Measurements from ENCODE around the gene SIAH3. TPM values are rescaled to one million over a fixed set of nuclear protein-coding genes. Genes with fewer than 3 reads are reported as not detected.

The SIAH3 gene
- total RNA-seq, 1 experiment from 2014 or later = not detected

- TF ChIP-seq CTCF (IDR thresholded peaks at IDR 0.05 in 2 of 3, conservative IDR thresholded peaks at IDR 0.05 in 1 of 3; ENCODE audit: borderline replicate concordance in 1 of 3, insufficient read depth in 1 of 3, low read depth in 2 of 3, low read length in 2 of 3) (no peak), POLR2AphosphoS5 (IDR thresholded peaks at IDR 0.05; ENCODE audit: low read depth, low read length) (no peak), SRF (IDR thresholded peaks at IDR 0.05; ENCODE audit: low read depth) (no peak)
Measured at GRCh38 chr13:45876781-45877180, 25.2 kb upstream of the SIAH3 start (continued).

- CTCF ChIA-PET = no interaction called here
- H3K4me3 ChIP-seq (replicated peaks in 1 of 2; ENCODE audit: low read depth in 1 of 2, low read length in 2 of 2) = no peak overlapping the region
- peak; percentile 61 for ATAC-seq
- no peaks in the 10 kb centered on the region for H4K20me1 ChIP-seq (ENCODE audit: insufficient read depth)
- POLR2A ChIA-PET = no interaction called here
- peaks cover 18 to 49% of the 10 kb centered on the region in 2 experiments for H3K4me1 ChIP-seq (ENCODE audit: control insufficient read depth in 1 of 2, insufficient read depth in 2 of 2, low read length in 2 of 2)
- peak; percentile 74 for DNase-seq (ENCODE audit: low read depth, low spot score)
- no peaks in the 10 kb centered on the region for H3K9me3 ChIP-seq (ENCODE audit: control insufficient read depth in 1 of 2, insufficient read depth in 1 of 2, low read depth in 1 of 2, low read length in 2 of 2)
- no peak overlapping the region for H3K27ac ChIP-seq (ENCODE audit: low read depth, low read length)
- H3K4me2 ChIP-seq (ENCODE audit: low read length) = peak overlapping the region; percentile 27
- no peak overlapping the region for H3K9ac ChIP-seq (ENCODE audit: low read length)
- no peaks in the 10 kb centered on the region for H3K27me3 ChIP-seq (ENCODE audit: insufficient read depth, low read length)
- BruUV-seq (replicated peaks) = no TSS peak
- intact Hi-C loops (cut with micrococcal nuclease) = no loop called here
- H3K79me2 ChIP-seq (ENCODE audit: insufficient read depth, low read length) = no peaks in the 10 kb centered on the region
- RAD21 ChIA-PET (ENCODE audit: low non-redundant PET in 1 of 2, low total read pairs in 2 of 2, uncharacterized antibody in 2 of 2, unreplicated experiment in 2 of 2) = no interaction called here
- no peaks in the 10 kb centered on the region for H3K9me2 ChIP-seq (ENCODE audit: insufficient read depth)
- TF ChIP-seq CBX3 (IDR thresholded peaks at IDR 0.05; ENCODE audit: low read depth) (peak; percentile 49; the same call in 1 of the 2 replicates), SRF (IDR thresholded peaks at IDR 0.05; ENCODE audit: low read depth) (0 out of 2 replicates have a peak, but pooled peaks have one; percentile 12), SP1 (IDR thresholded peaks at IDR 0.05; ENCODE audit: low read depth) (peak; percentile 69), MAX (IDR thresholded peaks at IDR 0.05) (peak; percentile 62), EGR1 (IDR thresholded peaks at IDR 0.05; ENCODE audit: low read depth) (no peak), FOSL1 (IDR thresholded peaks at IDR 0.05; ENCODE audit: low read depth) (peak; percentile 79), EZH2phosphoT487 (IDR thresholded peaks at IDR 0.05; ENCODE audit: borderline replicate concordance) (no peak), JUND (IDR thresholded peaks at IDR 0.05) (peak; percentile 78)
- H3K36me3 ChIP-seq (ENCODE audit: control insufficient read depth in 1 of 2, insufficient read depth in 2 of 2, low read length in 2 of 2) = no peaks in the 10 kb centered on the region
- H2AFZ ChIP-seq (ENCODE audit: low read depth, low read length, poor library complexity, severe bottlenecking) = no peak overlapping the region
Measured at GRCh38 chr13:45875951-45876350, 24.4 kb upstream of the SIAH3 start.
